CD4-positive, CD25-positive, alpha-beta regulatory T cell (primary cell): ENCODE measurements around the gene SWAP70. TPM values are rescaled to one million over a fixed set of nuclear protein-coding genes. Genes with fewer than 3 reads are reported as not detected.
A peak's percentile ranks its signal among the peaks of the same experiment; 100 is the strongest.

Experiments used
- ATAC-seq, 2 donors: fragments of 150-1000 bp; cut with Tn5 transposase; one replicate each; pipeline ENCODE4 v1.10.0; 2021; ENCODE audit warnings: low read depth in 2 of 2, moderate number of reproducible peaks in 2 of 2, moderate library complexity in 1 of 2
- DNase-seq, 3 donors: peaks; one replicate each; pipeline versions ENCODE4 v3.0.0 to v3.0.0-alpha.2; 2012 to 2022; ENCODE audit warnings: mixed read lengths in 1 of 3
- H3K27ac ChIP-seq: one replicate; pipeline ENCODE4 v1.7.0; 2013; ENCODE audit warnings: mild to moderate bottlenecking, low read length; ENCODE audit not compliant: insufficient read depth, poor library complexity, severe bottlenecking
- H3K27me3 ChIP-seq: one replicate; pipeline ENCODE4 v1.7.0; 2013; ENCODE audit warnings: low read length; ENCODE audit not compliant: control insufficient read depth, insufficient read depth
- H3K36me3 ChIP-seq: one replicate; pipeline ENCODE4 v1.7.0; 2013; ENCODE audit warnings: mild to moderate bottlenecking, low read length, moderate library complexity; ENCODE audit not compliant: control insufficient read depth, insufficient read depth
- H3K4me1 ChIP-seq: 2 replicates; pipeline ENCODE4 v1.7.0; 2013; ENCODE audit warnings: mild to moderate bottlenecking, low read length; ENCODE audit not compliant: insufficient read depth, control insufficient read depth, poor library complexity, severe bottlenecking
- H3K4me3 ChIP-seq: one replicate; pipeline ENCODE4 v1.7.0; 2013; ENCODE audit warnings: low read depth, mild to moderate bottlenecking, low read length, moderate library complexity
- H3K9me3 ChIP-seq, 2 experiments: 1 replicate in 1 of 2; 2 replicates in 1 of 2; pipeline ENCODE4 v1.7.0; 2013; ENCODE audit warnings: low read length in 2 of 2, mild to moderate bottlenecking in 1 of 2, moderate library complexity in 1 of 2; ENCODE audit not compliant: control insufficient read depth in 2 of 2
- H3K27ac Mint-ChIP-seq, 3 donors: one replicate each; pipeline ENCODE4 v1.8.0; 2020 to 2022; ENCODE audit warnings: mild to moderate bottlenecking in 3 of 3, mixed read lengths in 3 of 3, moderate library complexity in 2 of 3
- H3K27me3 Mint-ChIP-seq: one replicate; pipeline ENCODE4 v1.8.0; 2022; ENCODE audit warnings: mild to moderate bottlenecking, mixed read lengths
- H3K36me3 Mint-ChIP-seq: one replicate; pipeline ENCODE4 v1.8.0; 2020; ENCODE audit warnings: mixed read lengths
- H3K4me1 Mint-ChIP-seq, 4 donors: one replicate each; pipeline ENCODE4 v1.8.0; 2020 to 2022; ENCODE audit warnings: mixed read lengths in 4 of 4, mild to moderate bottlenecking in 1 of 4
- H3K4me3 Mint-ChIP-seq, 4 donors: one replicate each; pipeline ENCODE4 v1.8.0; 2020 to 2022; ENCODE audit warnings: mild to moderate bottlenecking in 4 of 4, mixed read lengths in 4 of 4, moderate library complexity in 3 of 4
- H3K9me3 Mint-ChIP-seq, 7 donors: one replicate each; pipeline ENCODE4 v1.8.0; 2020 to 2022; ENCODE audit warnings: mixed read lengths in 7 of 7, mild to moderate bottlenecking in 3 of 7, moderate library complexity in 2 of 7
- polyA plus RNA-seq, 4 donors: library from polyadenylated mRNA; unstranded; fragments of 300-500 nt; fragmentation: Illumina TruSeq; gene quantifications; one replicate each; pipeline ENCODE4 v1.2.3, GENCODE V29; 2021
- total RNA-seq: library from RNA; stranded (reverse); gene quantifications from one replicate; pipeline ENCODE4 v1.2.3, GENCODE V29; 2022

SWAP70 gene
- total and polyA plus RNA-seq, 5 donors from 2014 or later = 6.1 to 16.3 (median 13.2) TPM

- ATAC-seq = peak in 1 of 2 donors; percentile 25
- H3K27ac ChIP-seq = no peak overlapping the region
These were observed 17.9 kb downstream of the SWAP70 start for GRCh38 chr11:9681583-9682372.

GRCh38 chr11:9687711-9688477, 24.0 kb downstream of the SWAP70 start:
- Histone ChIP-seq H3K27ac (peak overlapping the region; percentile 14), H3K9me3 (no peaks in the 10 kb centered on the region), H3K4me3 (no peak overlapping the region), H3K27me3 (no peaks in the 10 kb centered on the region), H3K4me1 (peaks cover 5% of the 10 kb centered on the region), H3K36me3 (no peaks in the 10 kb centered on the region)
- H3K27me3 Mint-ChIP-seq = no peaks in the 10 kb centered on the region
- H3K4me1 Mint-ChIP-seq = peaks cover 0 to 8% (median 3%) of the 10 kb centered on the region in 4 donors
- no peak overlapping the region for H3K27ac Mint-ChIP-seq
- H3K9me3 Mint-ChIP-seq = no peaks in the 10 kb centered on the region
- H3K4me3 Mint-ChIP-seq = no peak overlapping the region
- peaks cover 3% of the 10 kb centered on the region for H3K36me3 Mint-ChIP-seq
- ATAC-seq = no peak
- DNase-seq = no peak

More at GRCh38 chr11:9681583-9682372, 17.9 kb downstream of the SWAP70 start:
- Histone ChIP-seq H3K4me1 (peaks cover 3% of the 10 kb centered on the region), H3K4me3 (no peak overlapping the region), H3K9me3 (no peaks in the 10 kb centered on the region), H3K27me3 (no peaks in the 10 kb centered on the region), H3K36me3 (no peaks in the 10 kb centered on the region)
- no peaks in the 10 kb centered on the region for H3K27me3 Mint-ChIP-seq
- no peaks in the 10 kb centered on the region for H3K9me3 Mint-ChIP-seq
- H3K4me3 Mint-ChIP-seq = no peak overlapping the region
- no peak overlapping the region for H3K27ac Mint-ChIP-seq
- no peak for DNase-seq
- peaks cover 3% of the 10 kb centered on the region for H3K36me3 Mint-ChIP-seq
- H3K4me1 Mint-ChIP-seq = peaks cover 0 to 11% (median 4%) of the 10 kb centered on the region in 4 donors

- DNase-seq (peak in 2 of 3 donors; percentile 46 to 57), ATAC-seq (peak; percentile 76 to 78)
- peaks cover 0 to 9% (median 3%) of the 10 kb centered on the region in 4 donors for H3K4me1 Mint-ChIP-seq
- H3K27me3 Mint-ChIP-seq = no peaks in the 10 kb centered on the region
- H3K9me3 Mint-ChIP-seq = no peaks in the 10 kb centered on the region
- Histone ChIP-seq H3K4me1 (peaks cover 5% of the 10 kb centered on the region), H3K27me3 (no peaks in the 10 kb centered on the region), H3K4me3 (peak overlapping the region; percentile 14), H3K9me3 (no peaks in the 10 kb centered on the region), H3K36me3 (no peaks in the 10 kb centered on the region), H3K27ac (no peak overlapping the region)
- no peak overlapping the region for H3K4me3 Mint-ChIP-seq
- no peak overlapping the region for H3K27ac Mint-ChIP-seq
- H3K36me3 Mint-ChIP-seq = no peaks in the 10 kb centered on the region
These were observed 25.0 kb downstream of the SWAP70 start for GRCh38 chr11:9688716-9689511.

GRCh38 chr11:9689721-9690120, 25.8 kb downstream of the SWAP70 start:
- Mint-ChIP-seq H3K27ac (peak overlapping the region in 1 of 3 donors; percentile 65), H3K36me3 (peaks cover 6% of the 10 kb centered on the region), H3K9me3 (no peaks in the 10 kb centered on the region), H3K4me3 (no peak overlapping the region), H3K27me3 (no peaks in the 10 kb centered on the region), H3K4me1 (peaks cover 0 to 17% (median 9%) of the 10 kb centered on the region in 4 donors)
- no peak for DNase-seq
- Histone ChIP-seq H3K27ac (no peak overlapping the region), H3K9me3 (no peaks in the 10 kb centered on the region), H3K4me3 (no peak overlapping the region), H3K36me3 (no peaks in the 10 kb centered on the region), H3K4me1 (peaks cover 5% of the 10 kb centered on the region), H3K27me3 (no peaks in the 10 kb centered on the region)
- ATAC-seq = no peak

GRCh38 chr11:9691865-9692264, 28.0 kb downstream of the SWAP70 start:
- H3K36me3 Mint-ChIP-seq = peaks cover 15% of the 10 kb centered on the region
- ATAC-seq (no peak), DNase-seq (no peak)
- H3K4me1 Mint-ChIP-seq = peaks cover 0 to 18% (median 10%) of the 10 kb centered on the region in 4 donors
- Histone ChIP-seq H3K27ac (no peak overlapping the region), H3K4me1 (peaks cover 5% of the 10 kb centered on the region), H3K36me3 (no peaks in the 10 kb centered on the region), H3K9me3 (no peaks in the 10 kb centered on the region), H3K4me3 (no peak overlapping the region), H3K27me3 (no peaks in the 10 kb centered on the region)
- no peak overlapping the region for H3K4me3 Mint-ChIP-seq
- H3K27me3 Mint-ChIP-seq = no peaks in the 10 kb centered on the region
- H3K27ac Mint-ChIP-seq = no peak overlapping the region
- no peaks in the 10 kb centered on the region for H3K9me3 Mint-ChIP-seq

- DNase-seq = no peak
- Histone ChIP-seq H3K9me3 (no peaks in the 10 kb centered on the region), H3K27ac (no peak overlapping the region), H3K36me3 (no peaks in the 10 kb centered on the region), H3K4me1 (peaks cover 5% of the 10 kb centered on the region), H3K27me3 (no peaks in the 10 kb centered on the region), H3K4me3 (no peak overlapping the region)
- H3K4me1 Mint-ChIP-seq = peaks cover 0 to 18% (median 11%) of the 10 kb centered on the region in 4 donors
- no peak overlapping the region for H3K27ac Mint-ChIP-seq
- H3K4me3 Mint-ChIP-seq = no peak overlapping the region
- H3K27me3 Mint-ChIP-seq = no peaks in the 10 kb centered on the region
- H3K36me3 Mint-ChIP-seq = peaks cover 18% of the 10 kb centered on the region
- H3K9me3 Mint-ChIP-seq = no peaks in the 10 kb centered on the region
- ATAC-seq = no peak
These were observed 28.8 kb downstream of the SWAP70 start for GRCh38 chr11:9692691-9693090.

- ATAC-seq (no peak), DNase-seq (no peak)
- Mint-ChIP-seq H3K4me3 (no peak overlapping the region), H3K27ac (peak overlapping the region; percentile 65 to 82 (median 73)), H3K27me3 (no peaks in the 10 kb centered on the region), H3K36me3 (peaks cover 19% of the 10 kb centered on the region), H3K4me1 (peaks cover 8 to 24% (median 15%) of the 10 kb centered on the region in 4 donors), H3K9me3 (no peaks in the 10 kb centered on the region)
- Histone ChIP-seq H3K4me3 (no peak overlapping the region), H3K9me3 (no peaks in the 10 kb centered on the region), H3K27me3 (no peaks in the 10 kb centered on the region), H3K27ac (no peak overlapping the region), H3K36me3 (no peaks in the 10 kb centered on the region), H3K4me1 (peaks cover 11% of the 10 kb centered on the region)
These were observed 30.1 kb downstream of the SWAP70 start for GRCh38 chr11:9693801-9694553.
